Activated T-helper 17 cell treated with anti-CD3 and anti-CD28 coated beads, Interleukin-2, amount 50 U/mL, for 72 hours (primary cell): Measurements from ENCODE around the gene C22orf31. TPM values are rescaled to one million over a fixed set of nuclear protein-coding genes. Genes with fewer than 3 reads are reported as not detected.
"Not testable (repeated sequence)": the region's sequence is repeated elsewhere in the genome, so short reads cannot be mapped to it uniquely, and the experiment has no call there.

ENCODE experiments used
- ATAC-seq: fragments of 150-1000 bp; cut with Tn5 transposase; replicated peaks from 2 replicates; pipeline ENCODE4 v1.10.0; 2021; ENCODE audit warnings: mild to moderate bottlenecking, moderate library complexity
- H3K27ac Mint-ChIP-seq: one replicate; pipeline ENCODE4 v1.8.0; 2022; ENCODE audit warnings: mixed read lengths
- H3K27me3 Mint-ChIP-seq: one replicate; pipeline ENCODE4 v1.8.0; 2022; ENCODE audit warnings: mixed read lengths
- H3K36me3 Mint-ChIP-seq: one replicate; pipeline ENCODE4 v1.8.0; 2022; ENCODE audit warnings: low read depth, mild to moderate bottlenecking, mixed read lengths
- H3K4me1 Mint-ChIP-seq: one replicate; pipeline ENCODE4 v1.8.0; 2022; ENCODE audit warnings: mixed read lengths
- H3K4me3 Mint-ChIP-seq: one replicate; pipeline ENCODE4 v1.8.0; 2022; ENCODE audit warnings: mild to moderate bottlenecking, mixed read lengths
- H3K9me3 Mint-ChIP-seq: one replicate; pipeline ENCODE4 v1.8.0; 2022; ENCODE audit warnings: mixed read lengths
- total RNA-seq, 2 donors: library from RNA; stranded (reverse); gene quantifications; one replicate each; pipeline ENCODE4 v1.2.3, GENCODE V29; 2022

C22orf31 gene
- total RNA-seq, 2 donors from 2014 or later, result not detected

GRCh38 chr22:29050457-29050856, 11.2 kb downstream of the C22orf31 start:
- ATAC-seq, result no peak
- H3K27me3 Mint-ChIP-seq, result peaks cover 3% of the 10 kb centered on the region
- no peak overlapping the region for H3K4me3 Mint-ChIP-seq
- H3K9me3 Mint-ChIP-seq, result no peaks in the 10 kb centered on the region
- H3K36me3 Mint-ChIP-seq, result no peaks in the 10 kb centered on the region
- H3K27ac Mint-ChIP-seq, result no peak overlapping the region
- no peaks in the 10 kb centered on the region for H3K4me1 Mint-ChIP-seq

DNA sequence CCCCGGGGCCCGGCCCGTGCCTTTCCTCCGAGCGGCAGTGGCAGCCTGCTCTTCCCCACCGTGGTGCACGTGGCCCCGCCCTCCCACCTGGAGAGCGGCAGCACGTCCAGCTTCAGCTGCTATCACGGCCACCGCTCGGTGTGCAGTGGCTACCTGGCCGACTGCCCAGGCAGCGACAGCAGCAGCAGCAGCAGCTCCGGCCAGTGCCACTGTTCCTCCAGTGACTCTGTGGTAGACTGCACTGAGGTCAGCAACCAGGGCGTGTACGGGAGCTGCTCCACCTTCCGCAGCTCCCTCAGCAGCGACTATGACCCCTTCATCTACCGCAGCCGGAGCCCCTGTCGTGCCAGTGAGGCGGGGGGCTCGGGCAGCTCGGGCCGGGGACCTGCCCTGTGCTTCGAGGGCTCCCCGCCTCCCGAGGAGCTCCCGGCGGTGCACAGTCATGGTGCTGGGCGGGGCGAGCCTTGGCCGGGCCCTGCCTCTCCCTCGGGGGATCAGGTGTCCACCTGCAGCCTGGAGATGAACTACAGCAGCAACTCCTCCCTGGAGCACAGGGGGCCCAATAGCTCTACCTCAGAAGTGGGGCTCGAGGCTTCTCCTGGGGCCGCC, 11.9 kb downstream of the C22orf31 start:
- no peak overlapping the region for H3K4me3 Mint-ChIP-seq
- no peaks in the 10 kb centered on the region for H3K36me3 Mint-ChIP-seq
- no peak overlapping the region for H3K27ac Mint-ChIP-seq
- peaks cover 1% of the 10 kb centered on the region for H3K27me3 Mint-ChIP-seq
- no peak for ATAC-seq
- no peaks in the 10 kb centered on the region for H3K9me3 Mint-ChIP-seq
- no peaks in the 10 kb centered on the region for H3K4me1 Mint-ChIP-seq

GRCh38 chr22:29048822-29049654, 12.6 kb downstream of the C22orf31 start:
- H3K9me3 Mint-ChIP-seq, result no peaks in the 10 kb centered on the region
- no peak overlapping the region for H3K27ac Mint-ChIP-seq
- no peaks in the 10 kb centered on the region for H3K27me3 Mint-ChIP-seq
- no peaks in the 10 kb centered on the region for H3K36me3 Mint-ChIP-seq
- H3K4me3 Mint-ChIP-seq, result no peak overlapping the region
- no peaks in the 10 kb centered on the region for H3K4me1 Mint-ChIP-seq
- ATAC-seq, result no peak

- Mint-ChIP-seq H3K36me3 (no peaks in the 10 kb centered on the region), H3K27ac (no peak overlapping the region), H3K4me3 (no peak overlapping the region), H3K9me3 (no peaks in the 10 kb centered on the region), H3K4me1 (no peaks in the 10 kb centered on the region), H3K27me3 (no peaks in the 10 kb centered on the region)
- ATAC-seq, result no peak
Observed at GRCh38 chr22:29044657-29045176, 16.9 kb downstream of the C22orf31 start.

GRCh38 chr22:29043906-29044575, 17.6 kb downstream of the C22orf31 start:
- no peaks in the 10 kb centered on the region for H3K36me3 Mint-ChIP-seq
- no peaks in the 10 kb centered on the region for H3K27me3 Mint-ChIP-seq
- no peak for ATAC-seq
- no peak overlapping the region for H3K27ac Mint-ChIP-seq
- no peaks in the 10 kb centered on the region for H3K9me3 Mint-ChIP-seq
- H3K4me3 Mint-ChIP-seq, result no peak overlapping the region
- H3K4me1 Mint-ChIP-seq, result no peaks in the 10 kb centered on the region

DNA sequence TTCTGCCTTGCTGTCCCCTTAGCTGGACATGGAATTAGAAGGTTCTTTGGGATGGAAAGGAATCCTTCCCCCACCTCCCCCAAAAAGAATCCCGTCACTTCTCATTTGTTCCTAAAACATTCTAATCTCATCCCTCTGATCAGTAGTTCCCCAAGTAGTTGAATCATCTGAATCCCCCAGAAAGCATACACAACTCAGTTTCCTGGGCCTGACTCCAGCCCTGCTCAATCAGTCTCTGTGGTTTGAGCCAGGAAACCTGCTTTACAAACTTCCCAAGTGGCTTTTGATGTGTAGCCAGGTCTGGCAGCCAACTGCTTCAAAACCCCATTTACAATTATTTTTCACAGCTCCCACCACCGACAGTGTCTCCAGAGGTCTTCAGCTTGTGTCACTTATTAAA, 20.2 kb downstream of the C22orf31 start:
- no peak overlapping the region for H3K4me3 Mint-ChIP-seq
- H3K36me3 Mint-ChIP-seq, result no peaks in the 10 kb centered on the region
- no peak overlapping the region for H3K27ac Mint-ChIP-seq
- no peak for ATAC-seq
- no peaks in the 10 kb centered on the region for H3K9me3 Mint-ChIP-seq
- no peaks in the 10 kb centered on the region for H3K27me3 Mint-ChIP-seq
- no peaks in the 10 kb centered on the region for H3K4me1 Mint-ChIP-seq

DNA sequence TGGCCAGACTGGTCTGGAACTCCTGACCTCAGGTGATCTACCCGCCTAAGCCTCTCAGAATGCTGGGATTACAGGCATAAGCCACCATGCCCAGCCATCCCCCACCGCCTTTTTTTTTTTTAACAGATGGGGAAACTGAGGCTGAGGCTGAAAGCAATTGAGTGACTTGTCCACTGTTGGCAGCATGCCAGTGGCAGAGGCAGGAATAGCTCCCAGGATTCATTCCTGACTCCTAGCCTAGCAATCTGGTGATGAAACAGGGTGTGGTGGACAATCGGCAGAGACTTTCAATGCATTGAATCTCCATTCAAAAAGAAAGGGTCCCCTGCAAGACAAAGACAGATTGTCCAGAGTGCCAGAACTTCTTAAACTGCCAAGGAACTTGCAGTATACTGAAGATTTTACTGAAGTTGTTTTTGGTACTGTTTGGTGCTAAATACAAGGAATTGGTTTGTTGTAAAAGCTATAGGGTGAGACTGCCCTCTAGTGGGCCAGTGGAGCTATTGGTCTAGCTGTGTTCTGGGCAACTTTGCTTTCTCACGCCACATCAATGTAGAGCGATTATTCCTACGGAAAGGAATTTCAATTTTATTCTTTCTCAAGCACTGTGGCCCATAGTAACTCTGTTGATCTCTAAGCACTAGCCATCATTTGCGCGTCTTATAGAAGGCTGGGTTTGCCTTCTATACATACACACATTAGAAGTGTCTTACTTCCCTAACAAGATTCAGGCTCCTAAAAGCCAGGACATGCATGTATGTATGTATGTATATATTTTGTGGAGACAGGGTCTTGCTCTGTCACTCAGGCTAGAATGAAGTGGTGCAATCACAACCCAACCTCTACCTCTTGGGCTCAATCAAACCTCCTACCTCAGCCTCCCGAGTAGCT, 21.0 kb downstream of the C22orf31 start:
- H3K4me3 Mint-ChIP-seq, result no peak overlapping the region
- H3K9me3 Mint-ChIP-seq, result no peaks in the 10 kb centered on the region
- peak; percentile 70 for ATAC-seq
- H3K4me1 Mint-ChIP-seq, result no peaks in the 10 kb centered on the region
- H3K27me3 Mint-ChIP-seq, result no peaks in the 10 kb centered on the region
- no peak overlapping the region for H3K27ac Mint-ChIP-seq
- H3K36me3 Mint-ChIP-seq, result no peaks in the 10 kb centered on the region

DNA sequence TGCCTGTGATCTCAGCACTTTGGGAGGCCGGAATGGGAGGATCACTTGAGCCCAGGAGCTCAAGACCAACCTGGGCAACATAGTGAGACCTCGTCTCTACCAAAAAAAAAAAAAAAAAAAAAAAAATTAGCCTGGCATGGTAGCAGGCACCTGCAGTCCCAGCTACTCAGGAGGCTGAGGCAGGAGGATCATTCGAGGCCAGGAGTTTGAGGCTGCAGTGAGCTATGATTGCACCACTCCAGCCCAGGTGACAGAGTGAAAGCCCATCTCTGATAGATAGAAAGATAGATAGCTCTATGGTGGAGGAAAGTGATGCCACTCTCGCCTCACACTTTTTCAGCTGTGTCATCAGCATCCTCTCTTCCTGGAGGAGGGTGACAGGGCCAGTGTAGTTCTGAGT, 21.9 kb downstream of the C22orf31 start:
- H3K4me1 Mint-ChIP-seq, ATAC-seq, H3K27ac Mint-ChIP-seq, H3K27me3 Mint-ChIP-seq, H3K9me3 Mint-ChIP-seq, H3K4me3 Mint-ChIP-seq, H3K36me3 Mint-ChIP-seq: not testable (repeated sequence)

- Mint-ChIP-seq H3K36me3 (no peaks in the 10 kb centered on the region), H3K27me3 (no peaks in the 10 kb centered on the region), H3K4me3 (no peak overlapping the region), H3K4me1 (no peaks in the 10 kb centered on the region), H3K9me3 (no peaks in the 10 kb centered on the region), H3K27ac (no peak overlapping the region)
- ATAC-seq, result no peak
Observed at GRCh38 chr22:29039148-29039547, 22.5 kb downstream of the C22orf31 start.

GRCh38 chr22:29037340-29037932, 24.2 kb downstream of the C22orf31 start:
- ATAC-seq, result no peak
- H3K4me1 Mint-ChIP-seq, result no peaks in the 10 kb centered on the region
- H3K27me3 Mint-ChIP-seq, result no peaks in the 10 kb centered on the region
- H3K27ac Mint-ChIP-seq, result no peak overlapping the region
- no peaks in the 10 kb centered on the region for H3K9me3 Mint-ChIP-seq
- no peaks in the 10 kb centered on the region for H3K36me3 Mint-ChIP-seq
- no peak overlapping the region for H3K4me3 Mint-ChIP-seq

DNA sequence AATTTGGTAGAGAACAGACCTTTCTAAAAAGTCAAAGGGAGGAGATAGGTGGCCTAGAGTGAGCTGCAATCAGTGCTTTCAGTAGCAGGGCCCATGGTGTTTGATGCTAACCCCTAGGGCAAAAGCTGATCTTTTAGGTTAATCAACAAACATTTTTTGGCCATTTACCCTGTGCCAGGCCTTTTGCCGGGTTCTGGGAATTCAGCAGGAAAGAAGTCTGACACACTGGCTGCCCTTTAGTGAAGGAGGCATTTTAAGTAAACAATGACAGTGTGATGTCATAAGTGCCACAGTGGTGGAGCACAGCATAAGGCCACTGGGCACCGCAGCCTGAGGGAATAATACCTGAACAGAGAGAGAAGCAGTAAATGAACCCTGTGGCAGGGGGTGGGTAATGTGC, 29.0 kb downstream of the C22orf31 start:
- Mint-ChIP-seq H3K27ac (no peak overlapping the region), H3K4me3 (no peak overlapping the region), H3K4me1 (no peaks in the 10 kb centered on the region), H3K9me3 (no peaks in the 10 kb centered on the region), H3K27me3 (peaks cover 24% of the 10 kb centered on the region), H3K36me3 (no peaks in the 10 kb centered on the region)
- ATAC-seq, result no peak

GRCh38 chr22:29032014-29032475, 29.6 kb downstream of the C22orf31 start:
- Mint-ChIP-seq H3K27me3 (peaks cover 24% of the 10 kb centered on the region), H3K27ac (no peak overlapping the region), H3K36me3 (no peaks in the 10 kb centered on the region), H3K4me3 (no peak overlapping the region), H3K4me1 (no peaks in the 10 kb centered on the region), H3K9me3 (no peaks in the 10 kb centered on the region)
- ATAC-seq, result no peak

DNA sequence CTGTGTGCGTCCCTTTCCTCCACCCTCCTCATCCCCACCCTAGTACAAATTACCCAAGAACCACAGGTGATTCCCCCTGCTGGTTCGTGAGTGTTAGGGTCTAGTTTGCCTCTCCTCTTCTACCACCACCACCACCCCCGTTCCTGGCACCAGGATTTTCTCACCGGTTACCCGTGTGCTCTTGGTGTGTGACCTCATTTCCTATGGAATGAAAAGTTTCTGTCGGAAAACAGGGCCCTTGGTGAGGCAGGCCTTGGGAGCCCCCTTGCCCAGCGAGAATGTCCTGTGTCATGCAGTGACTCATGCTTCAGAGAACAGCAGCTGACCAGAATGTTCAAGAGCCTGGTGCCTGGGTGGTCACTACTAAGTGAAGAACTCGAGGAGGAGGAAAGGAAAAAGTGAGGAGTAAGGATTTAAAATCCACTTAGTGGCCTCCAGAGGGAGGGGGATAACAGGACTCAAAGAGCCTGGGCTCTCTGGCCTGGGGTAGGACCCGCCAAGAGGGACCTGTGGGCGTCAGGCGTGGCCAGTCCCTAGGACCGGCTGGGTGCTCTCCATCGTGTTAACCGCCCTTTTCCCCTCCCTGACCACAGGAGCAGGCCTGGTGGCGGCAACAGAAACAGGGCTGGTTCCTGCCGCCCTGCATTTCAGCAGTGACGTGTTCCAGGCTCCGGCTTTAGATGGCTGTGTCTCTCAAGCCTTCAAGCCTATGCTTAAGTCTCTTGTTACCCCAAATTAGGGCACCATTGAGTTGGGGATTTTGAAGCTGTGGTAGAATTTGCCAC, 30.2 kb downstream of the C22orf31 start:
- peak overlapping the region; percentile 35 for H3K4me3 Mint-ChIP-seq
- H3K9me3 Mint-ChIP-seq, result no peaks in the 10 kb centered on the region
- H3K27me3 Mint-ChIP-seq, result peaks cover 24% of the 10 kb centered on the region
- no peak overlapping the region for H3K27ac Mint-ChIP-seq
- ATAC-seq, result no peak
- H3K36me3 Mint-ChIP-seq, result no peaks in the 10 kb centered on the region
- H3K4me1 Mint-ChIP-seq, result no peaks in the 10 kb centered on the region
